GM12873 (cell line): ENCODE measurements around the gene MAPK8IP3.

Source experiments
- TF ChIP-seq, protein P1 (sequence below): IDR thresholded peaks from 2 replicates; pipeline ENCODE4 v1.5.1; 2012; ENCODE audit warnings: low read depth, mild to moderate bottlenecking, moderate library complexity, low read length, control low read depth; ENCODE audit not compliant: insufficient read depth; ENCODE audit errors: missing control alignments

MAPK8IP3 gene

DNA sequence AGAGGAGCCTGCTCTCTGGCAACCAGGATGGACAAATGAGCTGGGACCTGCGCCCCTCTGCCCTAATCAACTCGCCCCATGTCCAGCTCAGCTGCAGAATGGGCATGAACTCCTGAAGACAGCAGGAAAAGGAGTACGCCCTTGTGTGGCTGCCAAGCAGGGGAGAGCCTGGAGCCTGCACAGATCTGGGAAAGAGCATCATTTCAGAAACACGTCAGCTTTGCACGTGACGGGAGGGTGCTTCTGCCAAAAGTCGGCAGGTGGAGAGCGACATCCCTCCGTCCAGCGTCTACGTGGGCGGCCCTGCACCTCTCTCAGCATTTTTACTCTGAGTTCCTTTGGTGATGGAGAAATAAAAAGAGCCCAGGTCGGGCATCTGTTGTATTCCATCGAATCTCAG, 46.9 kb downstream of the MAPK8IP3 start:
- TF ChIP-seq, protein P1, sequence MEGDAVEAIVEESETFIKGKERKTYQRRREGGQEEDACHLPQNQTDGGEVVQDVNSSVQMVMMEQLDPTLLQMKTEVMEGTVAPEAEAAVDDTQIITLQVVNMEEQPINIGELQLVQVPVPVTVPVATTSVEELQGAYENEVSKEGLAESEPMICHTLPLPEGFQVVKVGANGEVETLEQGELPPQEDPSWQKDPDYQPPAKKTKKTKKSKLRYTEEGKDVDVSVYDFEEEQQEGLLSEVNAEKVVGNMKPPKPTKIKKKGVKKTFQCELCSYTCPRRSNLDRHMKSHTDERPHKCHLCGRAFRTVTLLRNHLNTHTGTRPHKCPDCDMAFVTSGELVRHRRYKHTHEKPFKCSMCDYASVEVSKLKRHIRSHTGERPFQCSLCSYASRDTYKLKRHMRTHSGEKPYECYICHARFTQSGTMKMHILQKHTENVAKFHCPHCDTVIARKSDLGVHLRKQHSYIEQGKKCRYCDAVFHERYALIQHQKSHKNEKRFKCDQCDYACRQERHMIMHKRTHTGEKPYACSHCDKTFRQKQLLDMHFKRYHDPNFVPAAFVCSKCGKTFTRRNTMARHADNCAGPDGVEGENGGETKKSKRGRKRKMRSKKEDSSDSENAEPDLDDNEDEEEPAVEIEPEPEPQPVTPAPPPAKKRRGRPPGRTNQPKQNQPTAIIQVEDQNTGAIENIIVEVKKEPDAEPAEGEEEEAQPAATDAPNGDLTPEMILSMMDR: no peak

DNA sequence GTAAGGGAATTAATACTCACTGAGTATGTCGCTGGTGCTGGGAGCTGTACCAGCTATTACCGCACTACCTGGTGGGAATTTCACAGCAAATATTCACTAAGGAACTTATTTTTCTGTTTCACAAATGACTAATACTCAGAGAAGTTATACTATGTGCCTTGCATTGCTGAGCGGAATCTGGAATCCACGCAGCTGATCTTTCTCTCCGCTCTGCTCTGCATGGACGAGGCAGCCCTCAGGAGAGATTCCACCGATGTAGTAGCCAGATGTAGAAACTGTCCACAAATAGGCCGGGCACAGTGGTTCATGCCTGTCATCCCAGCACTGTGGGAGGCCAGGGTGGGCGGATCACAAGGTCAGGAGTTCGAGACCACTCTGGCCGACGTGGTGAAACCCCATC, 48.2 kb downstream of the MAPK8IP3 start:
- TF ChIP-seq, protein P1: no peak

DNA sequence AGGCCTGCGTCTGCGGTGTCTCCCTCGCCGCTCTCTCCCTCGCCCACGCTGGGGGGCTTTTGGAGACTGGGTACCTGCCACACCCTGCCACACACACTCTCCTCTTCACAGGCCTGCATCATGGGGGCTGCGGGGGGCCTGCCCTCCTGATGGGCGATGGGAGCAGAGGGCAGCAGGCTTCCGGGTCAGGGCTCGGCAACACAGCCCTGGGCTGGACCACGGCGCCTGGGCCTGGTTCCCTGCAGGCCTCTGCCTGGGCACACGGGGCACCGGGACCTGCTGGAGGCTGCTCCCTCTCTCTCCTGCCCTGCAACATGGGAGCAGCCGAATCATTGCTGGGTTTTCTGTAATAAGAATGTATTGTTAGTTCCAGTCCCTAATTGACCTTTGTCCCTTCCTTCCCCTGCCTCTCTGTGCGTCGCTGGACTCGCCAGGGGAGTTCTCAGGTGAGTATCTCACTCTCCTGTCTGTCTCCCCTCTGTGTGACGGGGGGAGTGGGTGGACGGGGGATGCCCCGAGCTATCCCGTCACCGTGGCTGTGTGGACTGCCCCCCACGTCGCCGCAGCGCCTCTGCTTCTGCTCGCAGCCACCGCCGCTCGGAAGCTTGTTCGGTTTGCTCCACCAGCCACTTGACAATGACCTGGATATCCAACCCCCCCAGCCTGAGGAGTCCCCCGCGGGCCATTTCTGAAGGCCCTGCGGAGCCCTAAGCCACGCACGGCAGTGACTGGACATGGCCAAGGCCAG, 51.9 kb downstream of the MAPK8IP3 start:
- TF ChIP-seq, protein P1: no peak

DNA sequence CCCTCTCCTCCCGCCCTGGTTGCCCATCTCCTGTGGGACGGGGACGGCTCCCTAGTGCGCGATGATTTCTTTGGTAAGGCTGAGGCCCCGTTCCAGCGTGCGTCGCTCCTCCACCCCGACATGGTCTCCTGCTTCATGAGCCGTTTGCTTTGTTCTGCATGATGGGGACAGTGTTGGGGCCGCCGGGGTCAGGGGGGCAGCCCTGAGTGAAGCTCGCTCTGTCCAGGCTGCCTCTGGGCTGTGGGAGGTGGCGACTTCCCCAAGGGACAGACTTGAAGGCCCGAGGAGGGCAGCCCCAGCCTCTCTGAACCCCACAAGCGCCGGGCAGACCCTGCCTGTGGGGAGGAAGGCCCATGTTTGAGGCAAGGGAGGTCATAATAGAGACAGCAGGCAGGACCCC, 52.9 kb downstream of the MAPK8IP3 start:
- TF ChIP-seq, protein P1: no peak

DNA sequence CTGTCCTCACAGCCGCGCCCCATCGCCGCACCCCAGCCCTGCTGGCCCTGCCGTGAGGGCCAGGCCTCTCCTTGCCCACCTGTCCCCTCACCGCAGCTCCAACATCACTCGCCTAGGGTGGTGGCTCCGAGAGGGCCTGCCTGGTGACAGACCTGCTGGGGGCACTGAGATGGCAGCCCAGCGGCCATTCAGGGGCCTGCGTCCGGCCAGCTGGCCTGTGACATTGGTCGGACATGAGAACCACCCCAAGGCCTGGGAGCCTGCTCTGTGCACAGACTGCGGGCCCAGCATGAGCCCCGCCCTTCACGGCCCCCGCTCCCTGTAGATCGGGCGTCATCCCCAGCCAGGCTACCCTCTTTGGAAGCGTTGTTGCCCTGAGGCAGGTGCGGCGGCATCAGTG, 53.5 kb downstream of the MAPK8IP3 start:
- TF ChIP-seq, protein P1: no peak

DNA sequence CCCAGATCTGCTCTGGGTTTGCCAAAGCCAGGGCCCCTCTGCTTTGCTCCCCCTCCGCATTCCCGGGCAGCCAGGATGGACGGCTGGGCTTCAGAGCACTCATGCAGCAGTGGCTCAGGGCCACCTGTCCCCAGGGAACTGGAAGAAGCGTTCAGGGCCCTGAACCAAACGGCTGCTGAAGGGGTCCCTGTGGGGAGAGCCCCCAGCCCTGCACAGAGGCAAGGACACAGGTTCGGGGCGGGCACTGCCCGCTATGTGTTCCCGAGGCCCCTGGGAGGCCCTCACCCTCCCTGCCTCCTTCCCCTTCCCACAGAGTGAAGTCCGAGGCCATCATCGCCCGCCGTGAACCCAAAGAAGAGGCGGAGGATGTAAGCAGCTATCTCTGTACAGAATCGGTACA, 54.9 kb downstream of the MAPK8IP3 start:
- TF ChIP-seq, protein P1: no peak

DNA sequence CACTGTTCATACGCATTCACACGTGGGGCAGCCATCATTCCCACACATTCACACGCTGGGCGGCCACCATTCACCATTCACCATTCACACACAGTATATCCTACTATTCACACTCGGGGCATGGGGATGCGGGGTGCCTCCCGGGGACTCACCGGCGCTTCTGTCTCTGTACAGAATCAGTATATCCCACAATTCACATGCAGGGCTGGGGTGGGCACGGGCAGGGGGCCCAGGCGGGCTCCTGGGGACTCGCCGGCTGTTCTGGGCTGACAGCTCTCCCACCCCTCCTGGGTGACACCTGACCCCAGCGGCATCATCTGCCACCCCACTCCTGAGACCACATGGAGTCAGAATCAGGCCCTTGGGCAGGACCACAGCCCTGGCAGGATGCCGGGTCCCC, 55.8 kb downstream of the MAPK8IP3 start:
- TF ChIP-seq, protein P1: no peak
